Ectodermal cell (in vitro differentiated cells): ENCODE measurements around the gene KIAA1217.

Experiments used
- H3K27ac ChIP-seq: 2 replicates; pipeline ENCODE4 v1.7.0; 2013; ENCODE audit warnings: mild to moderate bottlenecking, low read depth, low read length; ENCODE audit not compliant: insufficient read depth, poor library complexity, severe bottlenecking
- H3K27me3 ChIP-seq: 2 replicates; pipeline ENCODE4 v1.7.0; 2013; ENCODE audit warnings: mild to moderate bottlenecking, low read length; ENCODE audit not compliant: insufficient read depth, control insufficient read depth, poor library complexity, severe bottlenecking
- H3K36me3 ChIP-seq: one replicate; pipeline ENCODE4 v1.7.0; 2013; ENCODE audit warnings: low read length; ENCODE audit not compliant: control insufficient read depth, insufficient read depth
- H3K4me1 ChIP-seq: one replicate; pipeline ENCODE4 v1.7.0; 2013; ENCODE audit warnings: low read length; ENCODE audit not compliant: control insufficient read depth, insufficient read depth
- H3K4me3 ChIP-seq: 2 replicates; pipeline ENCODE4 v1.7.0; 2013; ENCODE audit warnings: low read depth, low read length, control low read depth; ENCODE audit not compliant: insufficient read depth
- H3K9me3 ChIP-seq: 2 replicates; pipeline ENCODE4 v1.7.0; 2013; ENCODE audit warnings: mild to moderate bottlenecking, low read length, moderate library complexity; ENCODE audit not compliant: control insufficient read depth
- WGBS, 2 experiments: methylation state at CpG; one replicate each; pipeline ENCODE4 v1.1.7; 2013; ENCODE audit warnings: missing lambda C conversion rate in 2 of 2; 5-methylcytosine and 5-hydroxymethylcytosine counted together

The KIAA1217 gene

DNA sequence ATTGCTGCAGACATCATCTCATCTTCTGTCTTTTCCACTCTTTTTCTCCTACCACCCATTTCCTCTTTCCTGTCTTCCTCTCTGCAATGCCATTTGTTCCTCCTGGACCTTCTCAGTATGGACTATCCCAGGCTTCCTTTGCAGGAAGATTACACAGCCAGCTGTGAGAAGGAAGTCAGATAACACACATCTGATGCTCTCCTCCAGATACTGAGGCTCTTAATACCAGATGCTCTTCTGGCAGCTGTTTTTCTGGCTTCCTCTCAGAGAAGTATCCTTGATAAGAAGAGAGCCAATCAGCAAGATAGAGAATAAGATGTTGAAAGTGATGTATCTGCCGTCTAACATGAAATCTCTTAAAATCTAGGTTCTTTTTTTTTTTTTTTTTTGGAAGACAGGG, 14.4 kb downstream of the KIAA1217 start:
- Histone ChIP-seq H3K27me3 (no peaks in the 10 kb centered on the region), H3K27ac (no peak overlapping the region), H3K36me3 (peaks cover 7% of the 10 kb centered on the region), H3K9me3 (no peaks in the 10 kb centered on the region), H3K4me1 (no peaks in the 10 kb centered on the region), H3K4me3 (no peak overlapping the region)
- 89 to 93% methylated on average over 1 of the region's 1 CpG for WGBS, 2 experiments

DNA sequence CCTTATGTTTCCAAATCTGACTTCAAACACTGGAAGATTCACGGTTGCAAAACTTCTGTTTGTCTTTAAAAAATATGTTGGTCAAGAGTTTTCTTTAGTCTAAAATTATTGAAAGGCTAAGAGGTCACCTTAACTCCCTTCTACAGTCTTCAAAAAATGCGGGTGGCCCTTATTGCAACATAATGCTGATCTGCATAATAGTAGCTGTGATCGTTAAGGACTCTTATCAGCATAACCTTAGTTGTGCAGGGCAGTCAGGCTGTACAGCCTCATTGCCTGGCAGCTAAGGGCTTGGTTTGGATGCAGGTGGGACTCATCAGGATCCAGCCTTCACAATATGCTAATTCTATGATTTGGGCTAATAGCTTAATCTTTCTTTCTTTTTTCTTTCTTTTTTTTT, 15.0 kb downstream of the KIAA1217 start:
- Histone ChIP-seq H3K36me3 (peaks cover 7% of the 10 kb centered on the region), H3K9me3 (no peaks in the 10 kb centered on the region), H3K4me3 (no peak overlapping the region), H3K27ac (no peak overlapping the region), H3K27me3 (no peaks in the 10 kb centered on the region), H3K4me1 (no peaks in the 10 kb centered on the region)
- WGBS, 2 experiments, result 92 to 93% methylated on average over 3 of the region's 3 CpGs

DNA sequence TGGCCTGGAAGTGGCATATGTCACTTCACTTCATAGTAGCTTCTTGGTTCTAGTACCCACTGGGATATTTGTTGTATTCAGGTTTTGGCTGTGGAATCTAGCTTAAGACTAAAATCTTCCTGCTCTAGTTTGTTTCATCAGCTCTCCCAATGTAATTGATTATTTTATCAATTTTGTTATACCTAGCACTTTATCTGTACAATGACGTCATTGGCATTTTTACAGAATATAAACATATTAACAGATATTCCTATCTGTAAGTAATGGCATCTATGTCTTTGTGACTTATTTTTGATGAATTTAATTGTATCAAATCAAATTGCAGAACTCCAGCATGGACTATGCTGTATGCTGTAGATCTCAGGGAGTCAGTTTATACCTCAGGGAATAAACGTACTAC, 19.7 kb downstream of the KIAA1217 start:
- 95 to 100% methylated on average over 1 to 2 of the region's 2 CpGs for WGBS, 2 experiments
- Histone ChIP-seq H3K36me3 (peaks cover 7% of the 10 kb centered on the region), H3K27ac (no peak overlapping the region), H3K4me3 (no peak overlapping the region), H3K9me3 (no peaks in the 10 kb centered on the region), H3K4me1 (no peaks in the 10 kb centered on the region), H3K27me3 (no peaks in the 10 kb centered on the region)

GRCh38 chr10:24229909-24230308, 21.0 kb downstream of the KIAA1217 start:
- Histone ChIP-seq H3K27me3 (no peaks in the 10 kb centered on the region), H3K36me3 (no peaks in the 10 kb centered on the region), H3K4me3 (no peak overlapping the region), H3K4me1 (peaks cover 1% of the 10 kb centered on the region), H3K9me3 (no peaks in the 10 kb centered on the region), H3K27ac (no peak overlapping the region)
- 100% methylated on average over 1 of the region's 3 CpGs for WGBS, 2 experiments

DNA sequence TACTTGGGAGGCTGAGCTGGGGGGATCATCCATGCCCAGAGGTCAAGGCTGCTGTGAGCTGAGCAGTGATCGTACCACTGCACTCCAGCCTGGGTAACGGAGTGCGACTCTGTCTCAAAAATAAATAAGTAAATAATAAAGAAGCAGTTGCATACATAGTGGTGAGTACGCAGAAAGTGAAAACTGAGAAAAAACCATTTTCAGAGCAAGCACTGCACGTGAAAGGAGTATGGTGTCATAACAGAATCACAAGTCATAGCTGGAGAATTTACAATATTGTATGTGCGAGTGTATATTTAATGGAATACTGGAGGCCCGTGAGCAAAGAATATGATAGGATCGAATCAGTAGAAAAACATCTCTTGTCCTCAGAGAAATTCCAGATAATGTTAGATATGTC, 22.3 kb downstream of the KIAA1217 start:
- H3K4me1 ChIP-seq, result peaks cover 12% of the 10 kb centered on the region

GRCh38 chr10:24234784-24235183, 25.8 kb downstream of the KIAA1217 start:
- H3K4me1 ChIP-seq, result peaks cover 32% of the 10 kb centered on the region
- H3K4me3 ChIP-seq, result no peak overlapping the region
- 94 to 100% methylated on average over 1 of the region's 1 CpG for WGBS, 2 experiments
- no peaks in the 10 kb centered on the region for H3K27me3 ChIP-seq
- H3K36me3 ChIP-seq, result no peaks in the 10 kb centered on the region
- H3K27ac ChIP-seq, result no peak overlapping the region
- H3K9me3 ChIP-seq, result no peaks in the 10 kb centered on the region

More for the DNA sequence above, 22.3 kb downstream of the KIAA1217 start:
- H3K27ac ChIP-seq, result no peak overlapping the region
- no peaks in the 10 kb centered on the region for H3K27me3 ChIP-seq
- no peaks in the 10 kb centered on the region for H3K9me3 ChIP-seq
- no peak overlapping the region for H3K4me3 ChIP-seq
- no peaks in the 10 kb centered on the region for H3K36me3 ChIP-seq
- 88 to 97% methylated on average over 8 of the region's 8 CpGs for WGBS, 2 experiments

GRCh38 chr10:24235471-24235870, 26.5 kb downstream of the KIAA1217 start:
- Histone ChIP-seq H3K27me3 (no peaks in the 10 kb centered on the region), H3K4me3 (no peak overlapping the region), H3K36me3 (no peaks in the 10 kb centered on the region), H3K4me1 (peaks cover 39% of the 10 kb centered on the region), H3K27ac (peak overlapping the region; percentile 12), H3K9me3 (no peaks in the 10 kb centered on the region)
- WGBS, 2 experiments, result 95% methylated on average over 7 of the region's 7 CpGs

GRCh38 chr10:24237801-24238395, 29.0 kb downstream of the KIAA1217 start:
- no peaks in the 10 kb centered on the region for H3K27me3 ChIP-seq
- H3K4me3 ChIP-seq, result no peak overlapping the region
- no peaks in the 10 kb centered on the region for H3K36me3 ChIP-seq
- H3K4me1 ChIP-seq, result peaks cover 39% of the 10 kb centered on the region
- no peaks in the 10 kb centered on the region for H3K9me3 ChIP-seq
- no peak overlapping the region for H3K27ac ChIP-seq
- WGBS, 2 experiments, result 62 to 63% methylated on average over 9 of the region's 9 CpGs

DNA sequence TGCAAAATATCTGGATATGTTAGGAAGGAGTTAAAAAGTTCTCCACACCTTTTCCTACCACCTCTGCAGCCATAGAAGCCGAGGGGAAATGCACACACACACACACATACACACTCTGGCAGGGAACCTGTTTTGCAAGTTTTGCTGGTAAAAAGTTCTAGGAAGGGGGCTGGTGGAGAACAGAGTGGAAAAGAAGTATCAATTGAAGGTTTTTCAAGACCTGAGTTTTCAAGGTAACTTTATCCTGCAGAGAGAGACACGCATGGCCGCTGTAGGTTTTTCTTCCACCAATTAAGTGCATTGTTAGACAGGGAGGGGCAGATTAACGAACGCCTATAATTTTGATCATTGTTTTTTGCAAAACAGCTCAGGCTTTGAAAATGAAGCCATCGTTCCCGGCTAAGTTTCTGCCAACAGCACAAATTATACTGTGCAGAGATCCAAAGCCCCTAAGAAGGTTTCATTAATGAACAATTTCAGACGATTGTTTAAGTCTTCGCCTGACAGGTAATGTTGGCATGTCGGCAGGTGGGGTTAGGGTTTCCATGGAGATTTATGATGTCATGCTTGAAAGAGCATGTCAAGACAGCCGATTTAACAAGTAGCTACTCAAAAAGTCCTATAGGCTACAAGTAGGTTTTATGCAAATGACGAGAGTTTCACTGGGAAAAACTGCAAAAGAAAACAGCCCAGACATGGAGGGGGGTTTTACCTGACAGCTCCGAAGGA, 29.7 kb downstream of the KIAA1217 start:
- H3K27ac ChIP-seq, result no peak overlapping the region
- no peaks in the 10 kb centered on the region for H3K36me3 ChIP-seq
- 79% methylated on average over 12 of the region's 13 CpGs for WGBS, 2 experiments
- peaks cover 39% of the 10 kb centered on the region for H3K4me1 ChIP-seq
- H3K9me3 ChIP-seq, result no peaks in the 10 kb centered on the region
- no peaks in the 10 kb centered on the region for H3K27me3 ChIP-seq
- H3K4me3 ChIP-seq, result no peak overlapping the region

DNA sequence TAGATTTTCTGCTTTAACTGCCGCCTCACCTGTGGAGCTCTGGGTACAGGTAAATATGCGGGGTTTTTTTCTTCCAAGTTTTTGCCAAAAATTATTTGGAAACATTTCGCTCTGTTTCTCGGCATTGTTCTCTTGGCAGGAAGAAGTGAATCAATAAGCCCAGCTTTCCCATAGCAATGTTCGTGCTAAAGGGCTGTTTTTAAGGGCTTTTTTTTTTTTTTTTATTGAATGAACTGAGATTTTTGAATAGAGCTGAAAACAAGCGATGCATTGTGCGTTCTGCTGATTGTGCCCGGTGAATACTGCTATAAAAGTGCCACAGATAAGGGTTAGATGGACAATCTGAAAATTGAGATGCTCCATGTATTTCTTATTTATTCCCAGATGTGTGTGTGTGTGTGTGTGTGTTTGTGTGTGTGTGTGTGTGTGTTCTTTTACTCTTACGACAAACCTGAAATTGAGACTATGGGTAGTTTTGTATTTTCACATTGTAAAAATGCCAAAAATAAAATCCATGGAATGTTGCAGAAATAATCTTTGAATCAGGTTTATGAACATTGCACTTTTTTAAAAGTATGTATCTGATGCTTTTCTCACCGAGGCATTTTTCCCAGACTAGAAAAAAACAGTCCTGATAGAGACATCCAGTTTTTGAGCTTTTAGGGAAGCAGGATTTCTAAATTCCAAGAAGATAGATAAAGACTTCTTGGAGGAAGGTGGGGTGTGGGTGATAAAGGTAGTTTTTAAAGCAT, 30.5 kb downstream of the KIAA1217 start:
- WGBS, 2 experiments, result 93 to 96% methylated on average over 9 to 10 of the region's 10 CpGs
- Histone ChIP-seq H3K9me3 (no peaks in the 10 kb centered on the region), H3K36me3 (no peaks in the 10 kb centered on the region), H3K4me1 (peaks cover 39% of the 10 kb centered on the region), H3K27ac (no peak overlapping the region), H3K4me3 (no peak overlapping the region), H3K27me3 (no peaks in the 10 kb centered on the region)
